GM18951 (cell line): ENCODE results near the gene NUDT7.

Source experiments
- POLR2A ChIP-seq: IDR thresholded peaks from 4 replicates; pipeline ENCODE4 v1.6.1; 2011; ENCODE audit warnings: mild to moderate bottlenecking; ENCODE audit not compliant: insufficient read length, insufficient read depth; ENCODE audit errors: extremely low read depth
- in situ Hi-C: fragments of 300-500 bp; cut with MboI; formaldehyde crosslinking; loops from one replicate; pipeline ENCODE4 v1.12.0; 2022; ENCODE audit warnings: low sequenced_read_pairs, mixed read lengths, inconsistent platforms; ENCODE audit not compliant: unreplicated experiment

NUDT7 gene

DNA sequence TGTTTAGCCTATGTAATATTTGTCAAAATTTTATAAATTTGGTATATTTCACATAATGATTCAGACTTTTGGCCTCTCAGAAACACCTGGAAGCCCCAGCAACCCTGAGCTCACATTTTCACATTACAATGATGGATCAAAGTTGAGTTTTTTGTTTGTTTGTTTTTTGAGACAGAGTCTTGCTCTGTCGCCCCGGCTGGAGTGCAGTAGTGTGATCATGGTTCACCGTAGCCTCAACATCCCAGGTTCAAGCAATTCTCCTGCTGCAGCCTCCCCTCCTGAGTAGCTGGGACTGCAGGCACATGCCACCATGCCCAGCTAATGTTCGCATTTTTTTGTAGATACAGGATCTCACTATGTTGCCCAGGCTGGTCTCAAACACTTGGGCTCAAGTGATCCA lies 55.4 kb downstream of the NUDT7 start:
- no peak for TF ChIP-seq POLR2A
- in situ Hi-C loops = no loop called here

DNA sequence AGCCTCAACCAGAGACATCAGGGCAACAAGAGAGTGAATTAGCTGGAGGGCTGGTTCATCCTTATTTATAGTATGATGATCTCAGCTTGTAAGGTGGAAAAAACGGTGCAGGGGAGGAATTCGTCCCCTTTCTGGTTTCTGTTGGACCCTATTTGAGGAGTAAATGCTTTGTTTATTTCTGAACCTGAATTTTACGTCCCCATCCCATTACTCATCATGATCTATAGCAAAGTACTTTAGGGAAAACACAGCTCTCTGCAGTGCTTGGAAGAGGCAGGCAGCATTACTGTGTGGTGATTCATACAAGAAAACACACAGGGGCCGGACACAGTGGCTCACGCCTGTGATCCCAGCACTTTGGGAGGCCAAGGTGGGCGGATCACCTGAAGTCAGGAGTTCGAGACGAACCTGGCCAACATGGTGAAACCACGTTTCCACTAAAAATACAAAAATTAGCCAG lies 58.1 kb downstream of the NUDT7 start:
- in situ Hi-C loops = no loop called here

DNA sequence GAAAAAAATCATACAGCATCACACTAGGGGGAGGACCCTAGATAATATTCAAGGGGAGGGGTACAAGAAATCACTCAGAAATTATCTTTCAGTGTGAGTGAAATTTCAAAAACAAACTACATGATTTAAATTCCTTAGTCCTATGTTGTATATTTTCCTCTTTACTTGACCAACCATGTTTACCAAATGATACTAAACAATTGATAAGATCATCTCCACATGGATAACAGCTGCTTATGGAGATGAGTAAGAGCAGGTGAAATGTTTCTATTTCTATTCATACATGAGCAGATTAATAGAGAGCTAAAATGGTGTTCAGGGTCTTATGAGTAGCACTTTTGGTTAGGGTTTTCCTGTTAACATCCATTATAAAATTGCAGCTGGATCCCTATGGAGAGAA lies 58.8 kb downstream of the NUDT7 start:
- in situ Hi-C loops = no loop called here

More for the DNA sequence above, 58.1 kb downstream of the NUDT7 start:
- no peak for TF ChIP-seq POLR2A

DNA sequence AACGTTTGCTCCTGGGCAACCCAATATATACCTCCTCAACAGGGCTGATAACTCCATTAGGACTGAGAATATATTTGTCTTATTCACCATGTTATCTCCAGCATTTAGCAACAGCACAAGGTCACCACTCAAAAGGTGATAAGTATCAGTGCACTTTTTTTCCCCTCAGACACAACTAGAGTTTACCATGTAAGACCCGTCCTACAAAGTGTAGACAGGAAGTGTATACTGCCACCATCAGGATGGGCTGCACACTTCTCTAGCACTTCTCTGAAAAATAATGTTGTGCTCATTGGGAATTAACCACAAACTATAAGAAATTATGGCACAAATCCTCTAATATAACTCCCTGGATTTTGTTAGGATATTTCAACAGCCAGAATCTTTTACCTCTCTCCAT lies 60.4 kb downstream of the NUDT7 start:
- in situ Hi-C loops = no loop called here

More for the DNA sequence above, 58.8 kb downstream of the NUDT7 start:
- no peak for TF ChIP-seq POLR2A

DNA sequence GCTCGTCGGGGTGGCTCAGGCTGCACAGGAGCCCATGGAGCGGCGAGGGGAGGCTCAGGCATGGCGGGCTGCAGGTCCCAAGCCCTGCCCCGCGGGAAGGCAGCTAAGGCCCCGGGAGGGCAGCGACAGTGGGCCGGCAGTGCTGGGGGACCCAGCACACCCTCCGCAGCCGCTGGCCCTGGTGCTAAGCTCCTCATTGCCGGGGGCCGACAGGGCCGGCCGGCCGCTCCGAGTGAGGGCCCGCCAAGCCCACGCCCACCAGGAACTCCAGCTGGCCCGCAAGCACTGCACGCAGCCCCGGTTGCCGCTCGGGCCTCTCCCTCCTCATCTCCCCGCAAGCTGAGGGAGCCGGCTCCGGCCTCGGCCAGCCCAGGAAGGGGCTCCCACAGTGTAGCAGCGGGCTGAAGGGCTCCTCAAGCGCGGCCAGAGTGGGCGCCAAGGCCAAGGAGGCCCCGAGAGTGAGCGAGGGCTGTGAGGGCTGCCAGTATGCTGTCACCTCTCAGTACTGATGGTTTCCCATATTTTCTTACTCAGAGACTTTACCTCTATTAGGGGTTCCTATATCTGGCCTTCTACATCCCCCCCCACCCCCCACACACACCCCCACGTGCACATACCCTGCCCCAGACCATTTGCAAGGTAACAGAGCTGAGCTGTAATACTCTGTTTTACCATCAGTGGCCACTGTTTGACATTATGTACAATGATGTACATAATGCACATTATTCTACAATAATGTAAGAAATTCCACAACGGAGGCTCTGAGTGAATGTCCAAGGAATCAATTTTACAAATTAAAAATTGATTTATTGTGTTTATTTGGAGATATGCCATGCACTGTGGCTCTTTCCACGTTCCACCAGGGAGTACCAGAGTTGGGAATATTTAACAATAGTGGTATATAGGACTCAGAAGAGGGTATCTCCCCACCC lies 62.4 kb downstream of the NUDT7 start:
- in situ Hi-C loops = no loop called here
- no peak for TF ChIP-seq POLR2A

More for the DNA sequence above, 60.4 kb downstream of the NUDT7 start:
- TF ChIP-seq POLR2A = no peak

DNA sequence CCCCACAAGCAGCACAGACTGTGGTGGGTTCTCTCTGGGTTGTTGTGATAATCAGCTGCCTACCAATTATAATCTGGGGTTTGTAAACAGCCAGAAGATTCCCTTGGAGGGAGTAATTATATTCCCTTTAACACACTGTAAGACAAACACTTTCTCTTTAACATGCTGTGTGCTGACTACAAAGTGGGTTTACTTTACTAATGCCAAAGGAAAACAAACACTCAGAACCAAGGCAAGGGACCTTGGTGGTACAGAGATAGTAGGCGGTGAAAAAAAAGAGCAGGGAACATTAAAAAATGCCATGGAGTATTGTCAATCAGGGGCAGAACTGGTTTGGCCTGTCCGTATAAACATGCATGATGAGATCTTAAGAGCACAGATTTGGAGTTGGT lies 63.1 kb downstream of the NUDT7 start:
- in situ Hi-C loops = no loop called here
- no peak for TF ChIP-seq POLR2A

DNA sequence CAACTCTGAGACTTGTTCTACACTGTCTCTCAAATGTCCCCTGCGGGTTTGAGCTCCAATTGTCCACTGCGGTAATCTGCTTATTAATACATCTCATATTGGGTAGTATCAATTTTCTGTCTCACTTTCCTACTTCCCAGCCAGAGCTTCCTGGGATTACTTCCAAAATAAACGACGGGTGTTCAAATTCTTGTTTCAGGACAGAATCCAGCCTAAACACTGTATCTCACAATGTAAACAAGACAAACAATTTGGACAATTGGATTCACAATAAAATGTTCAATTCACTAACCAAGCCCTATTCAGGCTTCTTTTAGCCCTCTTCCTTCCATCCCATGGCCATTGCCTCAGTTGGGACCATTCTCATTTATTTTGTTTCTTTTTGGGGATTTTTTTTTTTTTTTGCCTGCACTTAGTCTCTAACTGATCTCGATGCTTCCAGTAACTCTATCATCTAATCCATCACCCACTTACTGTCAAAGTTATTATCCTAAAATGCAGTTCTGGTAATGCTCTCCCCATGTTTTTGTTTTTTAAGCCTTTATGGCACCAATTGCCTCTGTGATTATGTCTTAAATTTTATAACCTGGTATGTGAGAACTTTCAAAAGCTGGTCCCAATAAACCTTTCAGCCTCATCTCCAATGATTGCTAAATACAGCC lies 64.0 kb downstream of the NUDT7 start:
- TF ChIP-seq POLR2A = no peak
- in situ Hi-C loops = no loop called here

DNA sequence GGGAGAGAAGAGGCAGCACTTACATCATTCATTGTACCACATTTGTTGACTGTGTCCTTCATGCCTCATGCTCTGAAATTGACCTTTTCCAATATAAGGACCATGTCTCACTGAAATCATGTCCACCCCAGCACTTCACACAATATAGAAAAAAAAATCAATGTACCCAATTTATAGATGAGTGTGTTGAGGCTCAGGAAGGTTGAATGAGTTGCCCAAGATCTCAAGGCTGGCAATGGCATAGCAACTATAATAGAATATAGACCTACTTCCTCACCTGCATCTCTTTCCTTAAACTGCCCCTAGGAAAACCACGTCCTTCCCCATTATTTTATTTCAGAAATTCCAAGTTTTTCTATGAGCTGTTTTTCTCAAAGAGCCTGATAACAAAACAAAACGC lies 65.1 kb downstream of the NUDT7 start:
- no peak for TF ChIP-seq POLR2A
- in situ Hi-C loops = no loop called here

DNA sequence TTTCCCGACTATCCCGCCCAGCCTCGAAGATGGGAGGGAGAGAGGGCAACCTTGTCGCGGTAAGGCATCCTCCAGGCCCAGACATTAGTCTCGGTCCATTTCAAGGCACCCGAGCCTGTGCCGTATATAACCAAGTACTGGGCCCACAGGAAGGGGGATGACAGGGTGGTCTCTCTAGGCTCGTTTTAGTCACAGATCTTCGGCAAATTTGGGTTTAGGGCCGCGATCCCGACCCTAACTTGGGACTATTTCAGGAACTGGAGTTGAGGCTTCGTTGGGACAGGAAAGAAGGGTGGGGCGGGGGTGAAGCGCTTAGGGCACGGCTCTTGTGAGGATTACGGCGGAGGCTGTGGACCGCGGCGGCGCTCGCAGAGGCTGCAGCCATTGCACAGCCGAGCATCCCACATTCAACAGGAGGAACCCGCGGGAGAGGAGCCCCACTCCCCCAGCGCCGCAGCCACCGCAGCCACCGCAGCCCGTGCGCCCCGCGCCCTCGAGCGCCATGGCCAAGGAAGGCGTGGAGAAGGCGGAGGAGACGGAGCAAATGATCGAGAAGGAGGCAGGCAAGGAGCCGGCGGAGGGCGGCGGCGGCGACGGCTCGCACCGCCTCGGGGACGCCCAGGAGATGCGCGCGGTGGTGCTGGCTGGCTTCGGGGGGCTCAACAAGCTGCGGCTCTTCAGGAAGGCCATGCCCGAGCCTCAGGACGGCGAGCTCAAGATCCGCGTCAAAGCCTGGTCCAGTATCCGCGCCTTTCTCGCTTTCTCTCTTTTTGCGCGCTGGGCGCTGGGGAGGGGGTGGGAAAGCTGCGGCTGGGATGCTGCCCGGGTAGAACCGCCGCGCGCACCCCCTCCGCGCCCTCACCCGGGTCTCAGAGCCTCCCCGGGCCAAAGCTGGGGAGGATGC lies 66.1 kb downstream of the NUDT7 start, which contains the start of gene VAT1L:
TSS of gene VAT1L (plus strand) at position 384 of the 904 bp plus-strand sequence. CDS start at position 503, 119 bp downstream.
- in situ Hi-C loops = no loop called here
- no peak for TF ChIP-seq POLR2A

DNA sequence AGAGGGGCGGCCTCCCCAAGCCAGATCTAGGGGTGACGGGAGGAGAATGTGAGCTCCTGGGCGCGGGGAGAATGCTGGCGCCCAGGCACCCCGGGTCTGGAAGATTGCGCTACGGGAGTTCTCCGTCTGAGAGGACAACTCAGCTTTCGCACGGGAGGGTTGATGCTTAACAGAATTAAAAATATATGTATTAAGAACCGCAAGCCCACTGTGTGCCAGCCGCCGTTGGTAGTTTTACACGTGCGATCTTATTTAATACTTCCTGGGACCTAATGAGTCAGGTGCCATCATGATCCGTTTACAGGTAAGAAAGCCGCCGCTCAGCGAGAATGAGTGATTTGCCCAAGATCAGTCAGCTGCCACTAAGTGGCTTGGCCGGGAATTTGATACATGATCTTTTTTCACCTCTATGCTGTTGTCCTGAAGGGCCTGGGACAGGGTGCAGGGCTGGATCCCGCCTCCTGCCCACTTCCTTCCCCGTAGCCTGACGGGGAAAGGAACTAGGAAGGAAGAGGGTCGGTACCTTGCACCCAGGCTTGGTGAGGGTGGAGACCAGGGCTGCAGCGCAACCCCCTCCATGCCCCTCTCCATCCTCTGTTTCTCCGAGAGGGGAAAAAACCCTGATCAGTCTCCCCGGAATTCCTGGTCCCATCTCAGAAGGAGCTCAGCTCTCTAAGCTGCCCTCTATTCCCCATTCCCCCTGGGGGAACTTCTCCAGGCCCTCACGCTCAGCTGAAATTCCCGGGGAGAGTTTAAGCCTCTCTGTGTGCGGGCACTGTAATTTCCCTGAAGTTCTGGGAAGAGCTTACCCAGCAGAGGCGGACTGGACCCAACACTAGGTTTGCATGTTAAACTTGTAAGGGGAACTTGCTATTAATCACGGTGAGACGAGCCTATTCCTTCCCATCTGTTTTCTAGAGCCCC lies 67.0 kb downstream of the NUDT7 start:
- no peak for TF ChIP-seq POLR2A
- in situ Hi-C loops = no loop called here

DNA sequence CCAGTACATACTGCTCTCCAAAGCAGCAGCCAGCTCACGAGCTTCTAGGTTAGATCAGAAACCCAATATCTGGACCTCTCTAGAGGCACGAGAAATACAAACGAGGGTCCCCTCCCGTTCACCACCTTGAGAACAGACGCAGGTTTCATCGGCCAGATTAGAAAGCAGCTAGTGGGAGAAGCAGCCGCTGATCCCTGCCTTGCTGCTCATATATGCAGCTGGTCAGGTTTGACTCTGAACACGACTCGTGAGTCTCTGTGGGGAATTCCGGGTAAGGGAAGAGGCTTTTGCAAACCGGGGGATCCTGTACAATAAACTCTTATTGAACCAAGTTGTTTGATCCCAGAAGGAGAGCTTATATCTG lies 67.7 kb downstream of the NUDT7 start:
- in situ Hi-C loops = no loop called here
- no peak for TF ChIP-seq POLR2A

DNA sequence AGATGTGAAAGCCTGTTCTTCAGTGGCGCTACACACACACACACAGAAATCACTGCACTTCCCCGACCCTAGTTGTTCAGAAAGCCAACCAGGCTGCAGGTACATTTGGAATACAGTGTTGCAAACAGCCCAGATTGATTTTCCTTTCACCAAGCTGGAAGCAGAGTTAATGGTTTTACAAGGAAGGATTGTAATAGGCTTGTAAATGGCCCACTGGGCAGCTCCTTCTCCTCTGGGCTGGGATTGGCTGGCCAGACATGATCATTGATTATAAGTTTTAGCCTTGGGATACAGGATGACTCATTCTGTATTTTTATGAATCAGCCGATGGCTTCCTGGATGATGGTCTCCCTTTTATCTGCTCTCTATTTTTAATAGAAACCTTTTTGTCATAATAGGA lies 68.6 kb downstream of the NUDT7 start:
- in situ Hi-C loops = no loop called here
- TF ChIP-seq POLR2A = no peak
